DOHH2 (cell line): ENCODE results near the gene EVX1.

Source experiments
- H3F3A ChIP-seq: fragments of 200-600 bp; sonication (generic), shearing (Covaris generic); 2 replicates; pipeline ENCODE4 v1.6.0; 2016; ENCODE audit warnings: antibody characterized with exemption, mild to moderate bottlenecking; ENCODE audit not compliant: control insufficient read depth, insufficient read depth
- H3K27ac ChIP-seq: fragments of 200-600 bp; sonication (generic); 2 replicates; pipeline ENCODE4 v1.5.1; 2014; ENCODE audit warnings: low read depth, mild to moderate bottlenecking, low read length, moderate library complexity
- H3K27me3 ChIP-seq: fragments of 200-600 bp; sonication (generic); 2 replicates; pipeline ENCODE4 v1.6.1; 2014; ENCODE audit warnings: mild to moderate bottlenecking, low read length, mixed read lengths; ENCODE audit not compliant: control insufficient read depth
- H3K36me3 ChIP-seq: fragments of 200-600 bp; sonication (generic); 2 replicates; pipeline ENCODE4 v1.6.1; 2014; ENCODE audit warnings: mild to moderate bottlenecking, low read length, moderate library complexity, mixed read lengths; ENCODE audit not compliant: control insufficient read depth
- H3K4me1 ChIP-seq: fragments of 200-600 bp; sonication (generic); 2 replicates; pipeline ENCODE4 v1.6.1; 2014; ENCODE audit warnings: mild to moderate bottlenecking, low read length, mixed read lengths; ENCODE audit not compliant: control insufficient read depth
- H3K4me2 ChIP-seq: fragments of 200-600 bp; sonication (generic); 2 replicates; pipeline ENCODE4 v1.6.0; 2014; ENCODE audit warnings: mild to moderate bottlenecking, low read length, moderate library complexity
- H3K4me3 ChIP-seq: fragments of 200-600 bp; sonication (generic); 2 replicates; pipeline ENCODE4 v1.5.1; 2014; ENCODE audit warnings: mild to moderate bottlenecking, low read length, mixed read lengths
- H3K79me2 ChIP-seq: fragments of 200-600 bp; sonication (generic); 2 replicates; pipeline ENCODE4 v1.6.1; 2014; ENCODE audit warnings: mild to moderate bottlenecking, low read length, mixed read lengths; ENCODE audit not compliant: control insufficient read depth
- H3K9me2 ChIP-seq: fragments of 200-600 bp; sonication (generic); replicated peaks from 2 replicates; pipeline ENCODE4 v1.6.1; 2014; ENCODE audit warnings: mild to moderate bottlenecking, low read length, mixed read lengths; ENCODE audit not compliant: control insufficient read depth
- H3K9me3 ChIP-seq: fragments of 200-600 bp; sonication (generic); 2 replicates; pipeline ENCODE4 v1.6.1; 2014; ENCODE audit warnings: antibody characterized with exemption, low read length, mixed read lengths; ENCODE audit not compliant: control insufficient read depth, insufficient read depth
- H4K20me1 ChIP-seq: fragments of 200-600 bp; sonication (generic); 2 replicates; pipeline ENCODE4 v1.6.0; 2014; ENCODE audit warnings: low read depth, mild to moderate bottlenecking, antibody characterized with exemption, low read length, moderate library complexity; ENCODE audit not compliant: control insufficient read depth, insufficient read depth
- CTCF ChIP-seq: fragments of 200-600 bp; sonication (generic); IDR thresholded peaks from one replicate; pipeline ENCODE4 v1.5.1; 2014; ENCODE audit warnings: antibody characterized with exemption, mild to moderate bottlenecking, low read depth, low read length; ENCODE audit not compliant: poor library complexity, severe bottlenecking
- EZH2phosphoT487 ChIP-seq: fragments of 200-600 bp; sonication (generic); IDR thresholded peaks from 2 replicates; pipeline ENCODE4 v1.6.1; 2017; ENCODE audit warnings: borderline replicate concordance, mild to moderate bottlenecking, antibody characterized with exemption, low read length, moderate library complexity, mixed read lengths

EVX1 gene

GRCh38 chr7:27229448-27229847, 13.2 kb upstream of the EVX1 start:
- H3F3A ChIP-seq: no peaks in the 10 kb centered on the region
- no peaks in the 10 kb centered on the region for H3K9me2 ChIP-seq
- TF ChIP-seq EZH2phosphoT487 (no peak), CTCF (no peak)
- no peaks in the 10 kb centered on the region for H3K36me3 ChIP-seq
- H3K27me3 ChIP-seq: peaks cover 20% of the 10 kb centered on the region
- H4K20me1 ChIP-seq: no peaks in the 10 kb centered on the region
- no peak overlapping the region for H3K4me2 ChIP-seq
- no peaks in the 10 kb centered on the region for H3K4me1 ChIP-seq
- H3K27ac ChIP-seq: no peak overlapping the region
- H3K79me2 ChIP-seq: no peaks in the 10 kb centered on the region
- no peak overlapping the region for H3K4me3 ChIP-seq
- H3K9me3 ChIP-seq: no peaks in the 10 kb centered on the region

DNA sequence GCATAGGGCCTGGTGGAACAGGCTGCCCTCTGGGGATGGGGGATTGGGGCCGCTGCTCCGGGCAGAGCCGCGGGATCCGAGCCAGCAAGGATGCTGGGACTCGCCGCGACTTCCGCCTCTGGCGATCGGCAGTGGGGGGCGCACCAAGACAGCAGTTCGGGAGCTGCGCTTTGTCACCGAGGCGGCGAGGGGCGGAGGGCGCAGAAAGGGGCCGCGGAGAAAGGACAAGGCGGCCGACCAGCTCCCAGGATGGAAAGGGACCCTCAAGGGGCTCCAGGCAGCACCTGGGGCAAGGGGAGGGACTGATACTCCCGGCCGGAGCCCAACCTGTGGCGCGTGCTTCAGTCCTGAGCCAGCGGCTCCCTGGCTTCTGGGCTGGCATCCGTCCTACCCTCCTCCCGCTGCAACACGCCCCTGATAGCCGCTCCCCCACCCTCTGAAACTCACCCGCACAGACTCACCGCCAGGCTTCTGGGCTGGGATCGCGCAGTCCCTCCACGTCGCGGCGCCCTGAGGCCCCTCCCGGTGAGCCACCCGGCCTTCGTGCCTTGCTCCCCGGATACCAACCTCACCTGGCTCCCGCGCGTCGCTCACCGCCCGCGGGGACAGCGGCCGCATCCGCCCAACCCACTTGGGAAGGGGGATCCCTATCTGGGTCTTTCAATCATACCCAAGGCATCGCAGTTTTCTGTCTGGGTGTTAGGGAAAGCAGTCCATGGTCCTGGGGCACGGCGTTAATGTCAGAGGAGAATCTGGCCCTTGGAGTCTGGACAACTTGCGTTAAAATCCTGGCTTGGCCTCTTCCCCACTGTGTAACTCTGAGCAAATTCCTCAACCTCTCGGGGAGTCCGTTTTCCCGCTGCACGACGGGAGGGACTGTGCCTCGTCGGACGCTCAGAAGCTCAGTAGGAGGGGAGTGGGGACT, 7.0 kb upstream of the EVX1 start:
- H3F3A ChIP-seq: no peaks in the 10 kb centered on the region
- no peaks in the 10 kb centered on the region for H4K20me1 ChIP-seq
- H3K9me2 ChIP-seq: no peaks in the 10 kb centered on the region
- TF ChIP-seq EZH2phosphoT487 (no peak), CTCF (no peak)
- no peaks in the 10 kb centered on the region for H3K4me1 ChIP-seq
- peaks cover 9% of the 10 kb centered on the region for H3K27me3 ChIP-seq
- no peaks in the 10 kb centered on the region for H3K36me3 ChIP-seq
- no peaks in the 10 kb centered on the region for H3K79me2 ChIP-seq
- no peaks in the 10 kb centered on the region for H3K9me3 ChIP-seq
- H3K27ac ChIP-seq: no peak overlapping the region
- H3K4me3 ChIP-seq: no peak overlapping the region
- no peak overlapping the region for H3K4me2 ChIP-seq

- Histone ChIP-seq H3K4me3 (no peak overlapping the region), H3F3A (no peaks in the 10 kb centered on the region), H3K9me2 (no peaks in the 10 kb centered on the region), H3K9me3 (no peaks in the 10 kb centered on the region), H4K20me1 (no peaks in the 10 kb centered on the region), H3K36me3 (no peaks in the 10 kb centered on the region), H3K27me3 (peaks cover 11% of the 10 kb centered on the region), H3K4me1 (no peaks in the 10 kb centered on the region), H3K4me2 (no peak overlapping the region), H3K79me2 (no peaks in the 10 kb centered on the region), H3K27ac (no peak overlapping the region)
- no peak for TF ChIP-seq CTCF
- TF ChIP-seq EZH2phosphoT487: no peak
Measured at GRCh38 chr7:27237735-27238334, 4.8 kb upstream of the EVX1 start.
